ENCODE results near the gene MED31.

MED31 gene

DNA sequence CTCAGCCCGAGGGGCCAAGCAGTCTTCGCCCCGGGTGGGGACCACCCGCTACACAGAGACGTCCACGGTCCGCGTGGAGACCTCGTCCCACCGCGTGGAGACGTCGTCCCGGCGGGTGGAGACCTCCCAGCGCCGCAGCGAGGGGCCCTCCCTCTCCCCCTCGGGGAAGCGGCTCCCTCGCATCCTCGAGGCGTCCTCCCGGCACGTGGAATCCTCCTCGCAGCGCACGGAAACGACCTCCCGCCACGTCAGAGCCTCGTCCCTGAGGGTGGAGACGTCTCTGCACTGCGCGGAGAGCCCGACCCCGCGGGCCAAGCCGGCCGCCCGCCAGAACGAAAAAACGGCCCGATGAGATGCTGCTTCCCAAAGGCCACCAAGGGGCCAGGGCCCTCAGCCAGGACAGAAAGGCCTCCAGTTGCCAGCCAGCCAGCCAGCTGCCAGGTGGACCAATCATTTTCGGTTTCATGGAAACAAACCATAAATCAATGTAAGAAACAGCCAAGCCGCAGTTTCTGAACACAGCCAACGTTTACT lies 581 bp upstream of the MED31 start:
- no peak for DNase-seq

DNA sequence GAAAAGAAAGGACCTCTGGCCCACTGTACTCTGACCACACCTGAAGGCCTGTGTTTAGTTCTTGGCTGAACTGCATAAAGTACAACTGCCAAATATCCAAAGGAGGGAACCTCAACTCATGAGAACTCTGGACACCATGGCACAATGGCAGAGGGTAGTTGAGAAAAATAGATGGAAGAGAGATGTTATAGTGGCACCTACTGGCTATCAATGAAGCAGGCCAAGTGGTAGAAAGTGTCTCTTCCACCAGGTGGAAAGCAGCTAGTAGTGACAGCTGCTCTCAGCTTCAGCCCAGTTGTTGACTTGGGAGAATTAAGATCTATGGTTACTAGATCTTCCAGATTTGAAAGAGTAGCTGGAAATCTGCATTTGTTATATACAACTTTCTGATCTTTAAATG lies 3.2 kb downstream of the MED31 start:
- DNase-seq: no peak

DNA sequence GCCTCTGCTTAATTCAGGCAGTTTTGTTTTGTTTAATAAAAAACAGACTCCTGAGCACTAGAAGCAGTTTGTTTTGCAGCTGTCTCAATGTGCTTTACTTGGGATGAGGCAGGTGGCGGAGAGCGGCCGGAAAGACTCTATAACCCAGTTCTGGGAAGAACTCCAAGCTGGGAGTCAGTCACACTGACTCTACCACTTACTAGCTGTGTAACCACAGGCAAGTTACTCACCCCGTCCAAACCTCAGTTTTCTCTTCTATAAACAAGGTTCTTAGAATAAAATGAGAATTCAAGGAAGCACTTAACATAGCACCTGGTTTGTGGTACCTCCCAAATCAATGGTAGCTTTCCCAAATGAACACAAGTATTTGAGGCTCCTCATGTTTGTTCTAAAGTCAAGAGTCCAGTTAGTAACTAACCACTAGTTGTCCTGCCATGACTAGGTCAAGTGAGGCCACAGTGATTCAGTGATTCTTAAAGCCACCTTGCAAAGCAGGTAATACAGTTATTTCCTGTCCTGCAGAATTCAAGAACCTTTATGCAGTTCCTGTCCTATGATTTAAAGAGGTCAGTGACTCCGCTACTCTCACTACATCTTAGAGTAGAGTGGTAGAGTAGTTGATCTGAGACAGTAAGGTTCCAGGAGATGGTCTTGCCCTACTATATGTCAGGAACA lies 7.8 kb downstream of the MED31 start:
- DNase-seq: no peak

DNA sequence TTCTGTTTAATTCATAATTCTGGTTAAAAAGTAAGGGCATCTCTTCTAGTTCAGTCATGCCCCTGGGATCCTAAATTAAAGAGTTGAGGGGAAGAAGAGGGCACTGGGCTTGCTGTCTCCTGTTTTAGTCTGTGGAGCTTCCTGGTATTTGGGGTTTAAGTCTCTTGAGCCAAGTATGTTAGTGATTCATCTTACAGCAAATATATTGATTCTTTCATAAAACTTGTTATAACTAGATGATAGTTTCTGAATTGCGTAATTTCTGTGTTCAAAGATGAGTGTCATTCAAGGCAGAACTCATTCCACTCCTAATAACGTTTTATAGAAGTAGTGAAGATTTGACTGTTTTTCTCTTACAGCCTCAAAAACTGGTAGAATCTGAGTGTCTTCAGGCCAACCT lies 8.8 kb downstream of the MED31 start:
- DNase-seq: no peak

DNA sequence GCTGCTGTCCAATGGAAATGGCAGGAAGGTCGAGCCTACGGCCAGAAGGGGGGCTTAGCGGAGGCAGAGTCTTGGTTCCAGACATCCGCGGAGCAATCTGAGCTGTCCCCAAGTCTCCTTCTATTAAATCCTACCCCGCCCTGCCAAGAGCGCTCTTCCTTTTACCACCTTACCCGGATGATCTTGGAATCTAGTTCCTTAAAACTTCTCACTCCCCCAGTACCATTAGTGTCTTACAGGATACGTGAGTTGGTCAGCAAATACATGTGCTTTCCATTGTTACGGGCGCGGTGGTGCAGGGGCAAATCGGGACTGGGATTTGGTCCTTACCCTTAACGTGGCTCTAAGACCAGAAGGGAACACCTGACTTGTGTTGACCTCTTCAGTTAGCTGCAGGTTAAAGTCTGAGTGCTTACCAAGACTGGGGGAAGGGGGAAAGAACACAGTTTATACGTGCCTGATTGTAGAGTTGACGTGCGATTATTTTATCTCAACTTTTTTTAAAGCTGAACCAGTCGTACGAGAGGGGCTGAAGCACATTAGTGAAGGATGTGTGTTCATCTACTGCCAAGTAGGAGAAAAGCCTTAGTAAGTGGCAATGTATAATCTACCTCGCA lies 10.1 kb downstream of the MED31 start:
- DNase-seq: no peak

DNA sequence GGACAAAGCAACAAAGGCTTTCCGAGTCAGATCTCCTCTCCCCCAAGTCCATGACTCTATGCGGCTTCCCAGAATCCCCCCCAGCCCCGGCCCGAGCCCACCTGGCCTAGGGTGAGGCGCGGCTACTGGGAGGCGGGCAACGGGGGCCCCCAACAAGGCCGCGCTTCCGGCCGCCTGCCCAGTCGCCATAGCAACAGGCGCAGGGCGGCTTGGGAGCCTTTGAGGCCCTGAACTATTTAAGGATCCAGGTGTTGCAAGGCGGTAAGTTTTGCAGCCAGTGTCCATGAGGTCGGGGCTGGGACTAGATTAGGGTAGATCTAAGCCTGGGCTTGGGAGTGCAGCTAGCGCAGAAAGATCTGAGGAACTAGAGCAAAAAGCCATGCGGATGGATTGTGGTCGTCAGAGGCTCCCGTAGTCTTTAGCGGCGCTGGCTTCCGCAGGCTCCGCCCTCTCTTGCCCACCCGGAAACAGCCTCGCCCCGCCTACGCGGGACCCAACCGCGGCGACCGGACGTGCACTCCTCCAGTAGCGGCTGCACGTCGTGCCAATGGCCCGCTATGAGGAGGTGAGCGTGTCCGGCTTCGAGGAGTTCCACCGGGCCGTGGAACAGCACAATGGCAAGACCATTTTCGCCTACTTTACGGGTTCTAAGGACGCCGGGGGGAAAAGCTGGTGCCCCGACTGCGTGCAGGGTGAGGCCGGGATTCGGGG lies 10.7 kb downstream of the MED31 start, which contains the start of the genes KIAA0753 and TXNDC17:
KIAA0753 (minus strand) TSS at position 176 of the 711 bp plus-strand sequence. CDS start 5,608 bp downstream, outside the sequence.
TXNDC17 (plus strand) TSS at position 525 of the 711 bp plus-strand sequence; CDS start at position 548, 23 bp downstream.
- DNase-seq: no peak

DNA sequence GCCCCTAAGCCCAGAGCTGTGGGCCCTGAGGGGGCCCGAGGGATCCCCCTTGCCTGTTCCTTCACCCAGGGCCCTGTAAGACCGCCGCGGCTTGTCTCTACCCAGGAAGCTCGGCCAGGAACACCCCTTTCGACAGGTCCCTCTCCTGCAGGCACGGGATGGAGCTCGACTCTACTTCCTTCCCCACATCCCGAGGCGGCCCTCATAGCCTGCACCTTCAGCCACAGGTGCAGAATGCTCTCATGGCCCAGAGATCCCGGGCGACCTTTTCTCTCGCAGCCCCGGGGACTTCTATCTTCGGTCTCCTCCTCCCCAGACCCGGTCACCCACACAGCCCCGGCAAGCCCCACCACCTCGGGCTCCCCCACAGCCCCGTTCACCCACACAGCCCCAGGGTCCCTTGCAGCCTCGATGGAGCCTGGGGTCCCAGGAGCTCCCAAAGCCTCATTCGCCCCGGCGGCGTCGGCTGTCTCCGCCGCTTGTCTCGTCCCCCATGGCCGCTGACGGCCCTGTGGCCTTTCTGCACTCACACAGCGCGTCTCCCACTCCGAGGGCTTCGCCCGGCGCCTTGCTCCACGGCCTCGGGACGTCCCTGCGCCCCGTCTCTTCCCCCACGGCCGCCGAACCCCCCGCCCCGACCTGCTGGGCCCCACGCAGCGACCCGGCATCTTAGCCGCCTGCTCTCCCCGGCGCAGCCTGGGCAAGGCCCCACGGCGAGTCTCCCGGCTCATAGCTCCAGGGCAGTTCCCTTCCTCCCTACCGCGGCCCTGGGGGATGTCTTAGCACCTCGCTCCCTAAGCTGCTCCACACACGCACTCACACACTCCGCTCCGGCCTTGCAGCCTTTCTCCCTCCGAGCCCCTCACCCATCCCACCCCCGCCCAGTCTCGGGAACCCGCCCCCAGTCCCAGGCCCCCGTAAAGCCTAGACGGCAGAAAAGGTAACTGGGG lies 11.5 kb downstream of the MED31 start:
- no peak for DNase-seq

DNA sequence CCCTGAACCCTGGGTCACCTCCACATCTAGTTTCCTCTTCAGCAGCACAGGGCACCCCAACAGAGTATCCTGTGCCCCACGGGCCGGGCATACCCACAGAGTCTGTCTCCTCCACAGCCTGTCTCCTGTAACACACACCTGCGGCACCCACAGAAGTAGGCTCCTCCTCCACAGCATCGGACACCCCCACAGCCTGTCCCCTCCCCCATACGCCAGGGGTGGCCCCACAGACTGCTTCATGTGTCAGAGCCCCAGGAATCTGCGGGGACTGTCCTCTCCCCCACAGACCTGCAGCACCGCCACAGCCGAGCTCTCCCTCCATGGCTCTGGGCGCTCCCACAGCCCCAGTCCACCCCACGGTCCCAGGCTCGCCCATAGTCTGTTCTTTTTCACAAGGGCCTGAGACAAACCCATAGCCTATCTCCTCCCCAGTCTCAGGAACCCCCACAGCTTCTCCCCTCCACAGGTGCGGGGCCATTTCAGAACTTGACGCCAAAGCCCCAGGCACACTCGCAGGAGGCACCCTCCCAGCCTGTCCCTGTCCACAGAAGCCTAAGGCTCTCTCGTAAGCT lies 12.3 kb downstream of the MED31 start:
- DNase-seq: no peak

DNA sequence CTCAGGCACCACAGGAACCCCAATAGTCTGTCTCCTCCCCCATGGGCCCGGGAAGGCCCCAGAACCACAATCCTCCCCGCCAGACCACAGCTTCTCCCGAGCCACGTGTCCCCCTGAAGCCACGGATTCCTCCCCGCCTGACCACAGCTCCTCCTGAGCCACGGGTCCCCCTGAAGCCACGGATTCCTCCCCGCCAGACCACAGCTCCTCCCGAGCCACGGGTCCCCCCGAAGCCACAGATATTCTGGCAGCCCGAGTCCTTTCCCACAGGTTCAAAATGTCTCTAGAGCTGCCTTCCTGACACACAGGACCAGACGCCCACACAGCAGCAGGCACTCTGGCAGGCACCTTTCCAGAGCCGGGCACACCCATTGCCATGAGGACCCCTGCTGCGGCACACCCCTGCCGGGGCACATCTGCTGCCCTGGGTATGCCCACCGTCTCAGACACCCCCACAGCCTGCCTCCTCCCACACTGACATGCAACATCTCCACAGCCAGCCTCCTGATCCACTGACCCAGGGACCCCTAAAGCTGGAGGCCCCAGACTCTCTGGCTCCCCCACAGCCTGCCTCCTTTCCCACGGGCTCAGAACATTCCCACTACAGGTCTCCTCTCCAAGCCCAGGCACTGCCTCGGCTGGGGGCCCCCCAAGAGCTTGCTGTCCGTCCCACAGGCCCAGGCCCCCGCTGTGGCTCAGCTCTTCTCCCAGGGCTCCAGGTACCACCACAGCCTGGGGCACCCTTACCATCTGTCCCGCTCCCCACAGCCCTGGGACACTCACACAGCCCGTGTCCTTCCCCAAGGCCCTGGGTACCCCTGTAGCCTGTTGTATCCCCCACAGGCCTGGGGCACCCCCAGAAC lies 13.1 kb downstream of the MED31 start:
- no peak for DNase-seq

DNA sequence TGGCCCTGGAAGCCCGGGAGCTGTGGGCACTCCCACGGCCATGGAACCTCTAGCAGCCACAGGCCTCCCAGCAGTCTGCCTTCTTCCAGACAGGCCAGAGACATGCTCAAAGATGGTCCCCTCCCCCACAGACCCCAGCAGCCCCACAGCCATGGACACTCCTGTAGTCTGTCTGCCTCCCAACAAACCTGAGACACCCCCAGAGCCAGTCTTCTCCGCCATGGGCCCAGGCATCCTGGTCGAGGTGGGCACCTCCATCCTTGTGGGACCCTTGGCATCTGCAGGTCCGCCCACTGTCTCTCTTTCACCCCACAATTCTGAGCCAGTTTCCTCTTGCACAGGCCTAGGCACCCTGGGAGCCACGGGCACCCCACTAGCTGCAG lies 14.0 kb downstream of the MED31 start:
- no peak for DNase-seq

DNA sequence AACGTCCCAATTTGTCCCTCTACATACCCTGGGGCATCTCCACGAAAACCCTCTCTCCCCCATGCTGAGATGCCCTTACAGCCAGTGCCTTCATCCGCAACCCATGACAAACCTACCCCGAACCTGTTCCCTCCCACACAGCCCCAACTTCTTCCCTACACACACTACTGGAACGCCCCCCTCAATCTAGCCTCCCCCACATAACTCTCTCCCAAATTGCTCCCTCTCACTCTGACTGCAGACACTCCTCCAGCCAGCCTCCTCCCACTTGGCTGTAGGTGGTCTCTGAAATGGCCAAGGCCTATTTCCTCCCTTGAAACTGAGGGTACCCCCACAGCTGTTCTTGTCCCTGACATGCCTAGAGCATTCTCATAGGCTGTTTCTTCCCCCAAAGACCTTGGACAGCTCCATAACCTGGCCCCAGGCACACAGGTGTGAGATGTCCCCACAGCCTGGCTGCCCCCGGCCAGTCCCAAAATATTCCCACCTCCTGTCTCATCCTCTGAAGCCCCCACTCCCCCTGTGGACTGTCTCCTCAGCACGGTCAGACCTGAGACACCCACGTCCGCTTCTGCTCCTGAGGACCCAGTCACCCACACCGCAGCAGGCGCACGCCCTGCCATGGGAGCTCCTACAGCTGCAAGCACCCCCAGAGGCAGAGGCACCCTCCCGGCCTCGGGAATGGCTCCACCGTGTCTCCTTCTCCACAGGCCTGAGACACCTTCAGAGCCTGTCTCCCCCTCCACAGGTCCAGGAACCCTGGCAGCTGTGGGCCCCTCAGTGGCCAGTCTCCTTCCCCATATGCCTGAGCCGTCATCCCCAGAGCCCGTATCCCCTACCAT lies 14.6 kb downstream of the MED31 start:
- DNase-seq: no peak

DNA sequence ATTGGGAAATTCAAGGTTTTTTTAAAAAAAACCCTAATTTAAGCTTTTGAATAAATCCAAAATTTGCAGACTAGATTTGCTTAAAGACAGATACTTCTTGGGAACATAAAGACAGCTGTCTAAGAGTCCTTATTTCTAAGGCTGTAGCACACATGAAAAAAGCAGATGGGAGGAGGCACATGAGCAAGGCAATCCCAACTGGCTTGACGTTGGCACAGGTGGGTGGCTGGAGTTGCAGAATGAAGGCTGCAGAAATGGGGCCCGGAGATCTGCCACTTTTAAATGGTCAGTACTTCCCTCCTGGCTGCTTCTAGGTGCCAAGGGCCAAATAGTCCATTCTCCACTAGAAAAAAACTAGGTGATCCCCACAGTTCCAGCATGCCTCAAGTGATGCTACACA lies 15.3 kb downstream of the MED31 start:
- no peak for DNase-seq

DNA sequence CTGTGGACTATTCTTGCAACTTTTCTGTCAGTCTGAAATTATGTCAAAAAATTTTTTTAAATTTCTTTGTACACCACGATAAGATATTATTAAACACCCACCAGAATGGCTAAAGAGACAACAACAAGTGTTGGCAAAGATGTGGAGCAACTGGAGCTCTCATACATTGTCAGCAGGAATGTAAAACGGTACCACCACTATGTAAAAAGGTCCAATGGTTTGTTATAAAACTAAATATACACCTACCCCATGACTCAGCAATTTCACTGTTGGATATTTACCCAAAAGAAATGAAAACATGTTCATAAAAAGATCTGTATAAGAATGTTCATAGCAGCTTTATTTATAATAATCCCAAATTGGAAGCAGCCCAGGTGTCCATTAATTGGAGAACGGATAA lies 18.1 kb downstream of the MED31 start:
- DNase-seq: no peak

DNA sequence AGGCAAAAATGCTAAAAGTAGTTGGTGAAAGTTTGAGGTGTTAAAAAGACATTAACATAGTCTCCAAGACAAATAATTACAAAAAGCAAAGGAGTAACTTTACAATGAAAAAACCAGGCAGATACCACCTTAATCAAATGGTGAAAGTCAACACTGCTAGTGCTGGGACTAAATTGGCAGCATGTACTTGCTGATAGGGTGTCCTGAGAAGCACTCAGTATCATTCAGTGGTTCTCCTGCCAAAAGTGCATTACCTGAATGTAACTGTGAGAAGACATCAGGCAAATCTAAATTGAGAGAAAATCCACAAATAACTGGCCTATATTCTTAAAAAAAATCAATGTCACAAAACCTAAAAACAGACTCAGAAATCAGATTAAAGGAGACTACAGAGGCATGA lies 18.9 kb downstream of the MED31 start:
- DNase-seq: no peak

DNA sequence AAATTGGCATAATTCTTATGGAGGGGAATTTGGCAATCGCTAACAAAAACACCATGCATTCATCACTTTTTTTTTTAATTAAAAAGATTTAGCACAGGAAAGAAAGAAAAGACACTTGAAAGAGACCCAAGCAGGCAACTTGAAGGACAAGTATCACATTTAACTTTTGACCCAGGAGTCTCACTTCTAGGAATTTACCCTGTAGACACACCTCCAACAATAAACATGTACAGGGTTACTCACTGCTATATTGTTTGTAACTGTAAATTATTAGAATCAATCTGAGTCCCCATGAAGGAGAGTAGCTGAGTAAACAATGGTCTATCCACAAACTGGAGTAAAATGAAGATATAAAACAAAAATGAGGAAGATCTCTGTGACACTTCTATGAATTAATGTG lies 21.0 kb downstream of the MED31 start:
- DNase-seq: no peak

DNA sequence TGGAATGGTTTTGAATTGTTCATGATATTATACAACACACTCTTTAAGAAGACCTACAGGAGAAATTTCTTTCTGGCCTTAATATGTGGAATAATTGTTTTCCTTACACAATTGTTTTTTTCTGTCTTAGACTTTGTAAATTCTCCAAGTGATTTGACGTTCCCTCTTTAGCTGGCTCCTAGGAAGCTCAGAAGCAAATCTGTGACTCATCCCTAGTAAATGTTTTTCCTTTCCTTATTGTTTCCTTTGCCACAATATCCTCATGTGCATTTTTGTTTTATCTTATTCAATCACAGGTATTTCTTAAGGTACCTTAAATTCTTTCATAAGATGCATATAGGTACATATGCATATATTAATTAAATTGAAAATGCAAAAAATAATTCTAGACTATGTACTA lies 24.4 kb downstream of the MED31 start:
- no peak for DNase-seq

DNA sequence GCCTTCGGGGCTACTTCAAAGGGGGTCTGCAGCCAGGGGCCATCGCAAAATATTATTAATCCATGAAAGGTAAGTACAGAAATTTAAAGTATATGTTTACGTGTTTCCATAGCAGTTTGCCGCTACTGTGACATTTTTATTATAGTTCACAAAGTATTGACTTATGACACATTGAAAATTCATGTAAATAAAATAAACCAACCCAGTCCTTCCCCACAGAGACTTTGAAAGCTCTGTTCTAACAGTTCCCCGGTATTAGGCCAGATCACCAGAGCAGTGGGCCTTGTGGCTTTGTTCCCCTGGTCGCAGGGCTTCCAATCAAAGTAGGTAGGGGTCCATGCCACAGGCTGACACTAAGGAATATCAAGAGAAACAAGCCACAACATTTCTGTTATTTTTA lies 24.8 kb downstream of the MED31 start:
- DNase-seq: no peak

DNA sequence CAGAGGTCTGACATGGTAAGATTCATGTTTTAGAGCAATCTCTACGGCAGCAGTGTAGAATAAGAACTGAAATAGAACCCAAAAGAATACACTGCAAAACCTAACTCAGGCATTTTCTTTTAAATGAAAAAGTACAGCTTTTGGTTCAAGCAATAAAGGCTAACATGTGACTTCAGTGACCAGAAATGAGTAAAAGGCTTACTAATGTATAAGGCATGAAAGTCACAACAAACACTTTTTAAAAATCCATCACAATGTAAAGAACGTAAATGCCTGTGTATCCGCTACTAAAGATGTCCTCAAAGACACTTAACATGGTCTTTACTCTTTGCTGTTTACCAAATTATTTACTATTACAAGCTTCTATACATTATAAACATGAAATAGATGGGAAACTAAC lies 27.5 kb downstream of the MED31 start:
- no peak for DNase-seq

DNA sequence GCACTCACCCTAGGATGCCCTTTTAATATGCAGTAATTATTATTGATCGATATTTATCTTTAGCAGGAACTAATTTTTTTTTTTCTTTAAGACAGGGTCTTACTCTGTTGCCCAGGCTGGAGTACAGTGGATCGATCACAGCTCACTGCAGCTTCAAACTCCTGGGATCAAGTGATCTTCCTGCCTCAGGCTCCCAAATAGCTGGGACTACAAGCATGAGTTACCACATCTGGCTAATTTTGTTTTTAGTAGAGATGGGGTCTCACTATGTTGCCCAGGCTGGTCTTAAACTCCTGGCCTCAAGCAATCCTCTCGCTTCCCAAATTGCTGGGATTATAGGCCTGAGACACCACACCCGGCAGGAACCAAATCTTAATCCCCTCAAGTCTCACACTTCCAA lies 40.2 kb downstream of the MED31 start:
- DNase-seq: no peak

DNA sequence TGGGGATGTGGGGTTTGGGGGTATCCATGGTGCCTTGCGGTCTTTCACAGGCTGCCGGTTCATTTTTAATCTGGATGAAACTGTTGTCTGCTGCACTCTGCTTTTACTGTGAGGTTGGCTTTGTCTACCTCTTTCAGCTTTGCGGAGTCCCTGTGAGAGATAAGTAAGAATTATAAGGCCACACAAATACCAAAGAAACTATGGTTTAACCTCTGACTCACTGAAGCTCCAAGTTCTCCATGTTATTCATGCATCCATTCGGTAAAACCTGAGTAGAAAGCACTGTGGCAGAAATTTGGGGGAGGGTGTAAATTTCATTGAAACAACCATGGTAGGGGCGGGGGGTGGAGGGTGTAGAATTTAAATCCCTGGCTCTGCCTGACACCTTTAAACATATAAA lies 41.4 kb downstream of the MED31 start:
- no peak for DNase-seq

Data from 8988T (cell line).